GM20000 (cell line): ENCODE data around the gene RPA4.

Source experiments
- DNase-seq: peaks from one replicate; pipeline ENCODE4 v3.0.0; 2012; ENCODE audit warnings: low spot score
- CTCF ChIP-seq: IDR thresholded peaks from 2 replicates; pipeline ENCODE4 v1.5.1; 2012; ENCODE audit warnings: mild to moderate bottlenecking, control low read depth; ENCODE audit errors: extremely low read depth, missing control alignments

Gene RPA4

GRCh38 chrX:96907516-96908272 is 24.0 kb downstream of the RPA4 start:
- no peak for TF ChIP-seq CTCF
- DNase-seq: no peak

DNA sequence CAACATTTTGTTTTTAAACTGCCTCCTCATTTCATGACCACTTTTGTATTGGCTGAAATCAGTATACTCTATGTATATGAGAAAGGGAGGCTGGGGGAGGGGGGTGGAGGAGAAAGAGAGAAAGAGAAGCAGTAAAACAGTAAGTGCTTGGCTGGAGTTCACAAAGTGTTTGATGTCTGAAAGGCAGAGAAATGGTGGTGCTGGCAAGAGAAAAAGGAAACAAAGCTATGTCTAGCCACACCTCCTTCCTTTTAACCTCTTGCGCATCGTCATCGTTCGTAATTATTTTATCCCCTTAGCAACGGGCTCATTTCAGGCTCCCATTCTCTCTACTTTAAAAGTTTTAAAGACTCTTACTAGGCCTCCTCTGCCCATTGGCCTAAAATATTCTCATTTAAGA is 25.6 kb downstream of the RPA4 start:
- DNase-seq: no peak
- TF ChIP-seq CTCF: no peak

DNA sequence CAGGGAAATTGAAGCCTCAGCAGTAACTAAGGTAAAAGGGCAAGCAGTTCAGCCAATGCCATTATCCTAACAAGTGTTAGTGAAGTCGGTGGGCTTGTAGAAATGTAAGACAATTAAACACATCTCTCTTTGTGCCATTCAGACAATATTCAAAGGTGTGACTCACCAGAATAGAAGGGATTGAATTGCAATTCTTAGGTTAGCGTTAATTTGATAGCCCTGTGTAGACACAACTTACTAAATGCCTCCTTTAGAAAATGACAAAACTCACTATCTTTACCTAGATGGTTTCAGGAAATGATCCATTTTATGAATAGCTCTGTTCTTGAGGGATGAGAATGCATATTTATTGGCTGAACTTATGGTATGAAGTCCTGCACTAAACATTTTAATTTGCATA is 35.2 kb downstream of the RPA4 start:
- no peak for TF ChIP-seq CTCF
- DNase-seq: no peak

DNA sequence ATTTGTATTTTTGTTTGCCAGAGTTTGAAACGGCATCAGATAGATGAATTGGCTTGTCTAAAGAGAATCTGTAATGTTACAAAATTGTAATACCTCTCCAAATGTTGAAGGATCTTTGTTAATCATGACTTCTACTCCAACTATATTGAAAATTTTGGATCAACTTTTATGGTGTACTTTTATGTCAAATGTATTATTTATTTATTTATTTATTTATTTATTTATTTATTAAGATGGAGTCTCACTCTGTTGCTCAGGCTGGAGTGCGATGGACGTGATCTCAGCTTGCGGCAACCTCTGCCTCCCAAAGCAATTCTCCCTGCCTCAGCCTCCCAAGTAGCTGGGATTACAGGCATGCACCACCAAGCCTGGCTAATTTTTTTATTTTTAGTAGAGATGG is 36.0 kb downstream of the RPA4 start:
- TF ChIP-seq CTCF: no peak
- no peak for DNase-seq

- no peak for TF ChIP-seq CTCF
- no peak for DNase-seq
These were observed 40.9 kb downstream of the RPA4 start for GRCh38 chrX:96924581-96924980.

- TF ChIP-seq CTCF: no peak
- no peak for DNase-seq
These were observed 45.3 kb downstream of the RPA4 start for GRCh38 chrX:96929036-96929435.
